Suprapubic skin (tissue), 4 donors: ENCODE results near the gene GRIP2. TPM values are rescaled to one million over a fixed set of nuclear protein-coding genes. Genes with fewer than 3 reads are reported as not detected.

Experiments used
- DNase-seq, 2 donors: peaks; one replicate each; pipeline ENCODE4 v3.0.0-alpha.2; 2019; ENCODE audit warnings: low spot score in 2 of 2
- H3K27ac ChIP-seq: fragments of 200-600 bp; sonication (generic); one replicate; pipeline ENCODE4 v1.5.1; 2019
- H3K27me3 ChIP-seq: fragments of 200-600 bp; sonication (generic); one replicate; pipeline ENCODE4 v1.5.1; 2019
- H3K36me3 ChIP-seq: fragments of 200-600 bp; sonication (generic); one replicate; pipeline ENCODE4 v1.5.1; 2019
- H3K4me1 ChIP-seq: fragments of 200-600 bp; sonication (generic); one replicate; pipeline ENCODE4 v1.5.1; 2019
- H3K4me3 ChIP-seq: fragments of 200-600 bp; sonication (generic); one replicate; pipeline ENCODE4 v1.5.1; 2019; ENCODE audit warnings: mild to moderate bottlenecking
- H3K9me3 ChIP-seq: fragments of 200-600 bp; sonication (generic); one replicate; pipeline ENCODE4 v1.5.1; 2019
- CTCF ChIP-seq, 2 donors: fragments of 200-600 bp in 1 of 2; fragments of 450-650 bp in 1 of 2; sonication (generic) in 1 of 2; IDR thresholded peaks; one replicate each; pipeline ENCODE4 v1.5.1; 2016 to 2019; ENCODE audit warnings: antibody characterized with exemption in 2 of 2, mild to moderate bottlenecking in 1 of 2, moderate library complexity in 1 of 2
- EP300 ChIP-seq: sonication (generic); formaldehyde crosslinking; IDR thresholded peaks from one replicate; pipeline ENCODE4 v1.6.1; 2017; ENCODE audit warnings: antibody characterized with exemption
- POLR2A ChIP-seq, 2 donors: fragments of 450-650 bp; IDR thresholded peaks; one replicate each; pipeline ENCODE4 v1.6.1; 2017; ENCODE audit warnings: antibody characterized with exemption in 2 of 2, mild to moderate bottlenecking in 2 of 2, moderate library complexity in 2 of 2
- POLR2AphosphoS5 ChIP-seq, 3 donors: sonication (generic); formaldehyde crosslinking; IDR thresholded peaks; one replicate each; pipeline ENCODE4 v1.6.1; 2017; ENCODE audit warnings: antibody characterized with exemption in 3 of 3
- WGBS: methylation state at CpG from one replicate; pipeline ENCODE4 v1.1.5; 2018; 5-methylcytosine and 5-hydroxymethylcytosine counted together
- total RNA-seq, 4 donors: library from RNA; depleted of rRNA; stranded (reverse); fragments of >200 nt; gene quantifications; one replicate each; pipeline ENCODE4 v1.1.0, GENCODE V29; 2016

Gene GRIP2
- total RNA-seq, 4 donors from 2014 or later: 0.65 to 5.8 (median 3.0) TPM

GRCh38 chr3:14562121-14562890 lies 22.2 kb upstream of the GRIP2 start:
- no peaks in the 10 kb centered on the region for H3K4me1 ChIP-seq
- H3K27me3 ChIP-seq: peaks cover 16% of the 10 kb centered on the region
- no peaks in the 10 kb centered on the region for H3K9me3 ChIP-seq
- 60% methylated on average over 14 of the region's 14 CpGs for WGBS
- DNase-seq: no peak
- no peaks in the 10 kb centered on the region for H3K36me3 ChIP-seq
- TF ChIP-seq POLR2A (IDR thresholded peaks at IDR 0.05) (no peak), POLR2AphosphoS5 (IDR thresholded peaks at IDR 0.05) (no peak), EP300 (no peak), CTCF (IDR thresholded peaks at IDR 0.05) (no peak)
- H3K27ac ChIP-seq: no peak overlapping the region
- no peak overlapping the region for H3K4me3 ChIP-seq

DNA sequence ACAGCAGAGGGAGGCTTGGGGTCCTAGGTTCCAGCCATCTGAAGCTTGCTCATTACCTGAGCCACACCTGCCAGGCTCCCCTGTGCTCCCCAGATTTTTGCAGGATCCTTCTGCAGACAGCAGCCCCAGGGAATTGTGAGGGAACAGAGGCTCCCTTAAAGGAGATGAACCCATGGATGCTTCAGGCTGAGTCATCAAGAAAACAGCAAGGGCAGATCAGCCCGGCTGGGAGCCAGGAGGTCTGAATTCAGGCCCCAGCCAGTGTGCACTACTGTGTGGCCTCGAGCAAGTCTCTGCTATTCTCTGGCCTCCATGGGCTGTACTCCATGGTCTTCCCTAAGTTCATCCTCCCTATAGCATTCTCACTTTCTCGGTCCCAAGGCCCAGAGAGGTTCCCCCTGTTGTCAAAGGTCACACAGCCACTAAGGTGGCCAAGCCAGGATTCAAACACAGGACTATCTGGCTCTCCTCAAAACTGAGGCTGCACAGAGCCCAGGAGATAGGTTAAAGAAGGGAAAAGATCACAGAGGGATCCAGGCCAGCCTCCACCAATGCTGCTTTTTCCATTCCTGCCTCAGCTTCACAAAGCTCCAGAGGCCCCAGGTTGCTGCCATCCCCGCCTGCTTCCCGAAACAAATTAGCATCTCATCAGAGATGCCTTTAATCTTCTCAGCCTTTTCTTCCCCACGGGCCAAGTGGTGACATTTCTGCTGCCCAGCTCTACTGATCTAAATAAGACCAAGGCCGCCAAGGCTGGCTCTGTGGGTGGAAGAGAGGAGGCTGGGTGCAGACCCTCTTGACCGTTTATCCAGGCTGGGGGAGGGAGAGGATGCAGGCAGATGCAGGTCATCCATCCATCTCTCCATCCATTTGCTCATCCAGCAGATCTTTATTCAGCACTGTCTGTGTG lies 21.2 kb upstream of the GRIP2 start:
- 74% methylated on average over 6 of the region's 8 CpGs for WGBS
- Histone ChIP-seq H3K9me3 (no peaks in the 10 kb centered on the region), H3K4me3 (no peak overlapping the region), H3K36me3 (no peaks in the 10 kb centered on the region), H3K4me1 (no peaks in the 10 kb centered on the region), H3K27ac (no peak overlapping the region), H3K27me3 (peaks cover 19% of the 10 kb centered on the region)
- TF ChIP-seq POLR2A (IDR thresholded peaks at IDR 0.05): no peak
- no peak for TF ChIP-seq EP300
- TF ChIP-seq POLR2AphosphoS5 (IDR thresholded peaks at IDR 0.05): no peak
- no peak for TF ChIP-seq CTCF (IDR thresholded peaks at IDR 0.05)
- no peak for DNase-seq

DNA sequence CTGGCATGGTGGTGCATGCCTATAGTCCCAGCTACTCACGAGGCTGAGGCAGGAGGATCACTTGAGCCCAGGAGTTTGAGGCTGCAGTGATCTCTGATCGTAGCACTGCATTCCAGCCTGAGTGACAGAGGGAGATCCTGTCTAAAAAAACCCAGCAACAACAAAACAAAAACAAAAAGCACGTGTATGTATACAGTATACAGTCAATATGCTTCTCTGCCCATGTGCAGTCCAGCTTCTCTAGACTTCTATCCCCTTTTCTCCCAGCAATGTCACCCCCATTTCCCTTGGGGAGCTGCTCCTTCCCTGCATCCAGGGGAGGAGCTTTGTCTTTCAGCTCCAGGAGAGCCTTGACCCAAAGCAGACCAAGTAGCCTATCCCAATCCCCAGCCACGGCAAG lies 20.0 kb upstream of the GRIP2 start:
- TF ChIP-seq POLR2AphosphoS5 (IDR thresholded peaks at IDR 0.05) (no peak), POLR2A (IDR thresholded peaks at IDR 0.05) (no peak), CTCF (IDR thresholded peaks at IDR 0.05) (no peak), EP300 (no peak)
- H3K27me3 ChIP-seq: peaks cover 22% of the 10 kb centered on the region
- H3K27ac ChIP-seq: no peak overlapping the region
- DNase-seq: no peak
- WGBS: 71% methylated on average over 4 of the region's 4 CpGs
- no peak overlapping the region for H3K4me3 ChIP-seq
- no peaks in the 10 kb centered on the region for H3K9me3 ChIP-seq
- peaks cover 12% of the 10 kb centered on the region for H3K4me1 ChIP-seq
- no peaks in the 10 kb centered on the region for H3K36me3 ChIP-seq

DNA sequence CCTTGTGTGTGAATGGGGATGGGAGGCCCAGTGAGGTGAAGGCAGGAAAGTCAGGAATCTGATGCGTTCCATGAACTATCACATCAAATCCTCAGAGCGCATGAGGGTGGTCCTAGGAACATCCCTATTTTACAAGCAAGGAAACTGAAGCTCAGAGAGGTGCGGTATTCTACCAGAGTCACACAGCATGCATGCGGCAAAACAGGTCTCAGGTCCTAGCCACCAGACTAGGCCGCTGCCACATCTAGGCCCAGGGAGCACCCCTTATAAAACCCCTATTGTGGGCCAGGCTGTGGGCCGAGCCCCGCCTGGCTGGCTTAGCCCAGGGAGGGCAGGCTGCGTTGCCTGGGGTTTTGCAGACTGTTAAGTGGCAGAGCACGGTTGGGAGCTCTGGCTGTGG lies 17.9 kb upstream of the GRIP2 start:
- WGBS: 99% methylated on average over 8 of the region's 9 CpGs
- TF ChIP-seq POLR2A (IDR thresholded peaks at IDR 0.05): no peak
- no peak for TF ChIP-seq EP300
- no peak for TF ChIP-seq CTCF (IDR thresholded peaks at IDR 0.05)
- TF ChIP-seq POLR2AphosphoS5 (IDR thresholded peaks at IDR 0.05): no peak
- Histone ChIP-seq H3K36me3 (no peaks in the 10 kb centered on the region), H3K4me3 (no peak overlapping the region), H3K27ac (no peak overlapping the region), H3K27me3 (peaks cover 21% of the 10 kb centered on the region), H3K4me1 (peaks cover 21% of the 10 kb centered on the region), H3K9me3 (no peaks in the 10 kb centered on the region)
- no peak for DNase-seq

GRCh38 chr3:14555835-14556234 lies 15.7 kb upstream of the GRIP2 start:
- peaks cover 21% of the 10 kb centered on the region for H3K4me1 ChIP-seq
- no peak overlapping the region for H3K27ac ChIP-seq
- peak overlapping the region; percentile 19 for H3K4me3 ChIP-seq
- H3K36me3 ChIP-seq: no peaks in the 10 kb centered on the region
- no peaks in the 10 kb centered on the region for H3K9me3 ChIP-seq
- TF ChIP-seq CTCF (IDR thresholded peaks at IDR 0.05) (no peak), EP300 (no peak), POLR2AphosphoS5 (IDR thresholded peaks at IDR 0.05) (no peak), POLR2A (IDR thresholded peaks at IDR 0.05) (no peak)
- no peak for DNase-seq
- peaks cover 14% of the 10 kb centered on the region for H3K27me3 ChIP-seq
- WGBS: 43% methylated on average over 7 of the region's 22 CpGs
